Stimulated activated CD8-positive, alpha-beta memory T cell treated with anti-CD3 and anti-CD28 coated beads, Interleukin-15, amount 100 ng/mL, for 1 hour (primary cell): ENCODE measurements around the gene TTC6.

Experiments used
- DNase-seq: peaks from one replicate; pipeline ENCODE4 v3.0.0-alpha.2; 2020; ENCODE audit warnings: low read depth

TTC6 gene

GRCh38 chr14:37597914-37598746, 2.7 kb downstream of the TTC6 start:
- DNase-seq, result no peak

DNA sequence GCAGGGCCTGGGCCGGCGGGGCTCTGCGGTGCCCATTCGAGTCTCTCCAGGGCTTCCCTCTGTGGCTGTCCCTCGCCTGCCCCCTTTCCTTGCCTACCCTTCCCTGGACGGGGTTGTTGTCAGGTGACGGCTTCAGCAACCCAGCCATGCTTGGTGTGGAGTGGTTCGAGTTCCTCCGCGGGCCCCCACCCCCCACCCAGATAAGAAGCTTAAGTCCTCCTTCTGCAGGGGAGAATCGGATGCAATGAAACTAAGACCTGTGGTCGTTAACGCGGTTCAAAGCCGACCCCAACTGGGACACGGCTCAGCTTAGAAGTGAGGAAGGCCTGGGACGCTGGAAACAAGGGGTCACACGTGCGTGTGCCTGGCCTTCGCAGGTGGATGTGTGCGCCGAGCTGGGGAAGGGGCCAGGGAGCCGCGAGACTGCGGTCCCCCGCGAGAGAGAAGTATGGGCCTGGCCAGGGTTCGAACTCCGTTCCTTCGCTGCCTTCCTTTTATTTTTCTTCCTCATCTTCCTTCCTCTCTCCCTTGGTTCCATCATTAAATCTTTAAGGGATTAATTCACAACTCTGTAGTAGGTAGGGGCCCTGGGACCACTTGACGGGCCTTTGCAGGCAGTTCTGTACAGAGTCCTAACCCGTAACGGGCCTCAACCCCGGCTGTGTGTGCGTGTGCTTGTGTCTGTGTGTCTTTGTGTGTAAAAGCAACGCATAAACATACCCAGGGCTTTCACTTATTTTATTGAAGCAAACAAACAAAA, 3.5 kb downstream of the TTC6 start:
- no peak for DNase-seq

GRCh38 chr14:37599507-37600368, 4.3 kb downstream of the TTC6 start:
- DNase-seq, result no peak

DNA sequence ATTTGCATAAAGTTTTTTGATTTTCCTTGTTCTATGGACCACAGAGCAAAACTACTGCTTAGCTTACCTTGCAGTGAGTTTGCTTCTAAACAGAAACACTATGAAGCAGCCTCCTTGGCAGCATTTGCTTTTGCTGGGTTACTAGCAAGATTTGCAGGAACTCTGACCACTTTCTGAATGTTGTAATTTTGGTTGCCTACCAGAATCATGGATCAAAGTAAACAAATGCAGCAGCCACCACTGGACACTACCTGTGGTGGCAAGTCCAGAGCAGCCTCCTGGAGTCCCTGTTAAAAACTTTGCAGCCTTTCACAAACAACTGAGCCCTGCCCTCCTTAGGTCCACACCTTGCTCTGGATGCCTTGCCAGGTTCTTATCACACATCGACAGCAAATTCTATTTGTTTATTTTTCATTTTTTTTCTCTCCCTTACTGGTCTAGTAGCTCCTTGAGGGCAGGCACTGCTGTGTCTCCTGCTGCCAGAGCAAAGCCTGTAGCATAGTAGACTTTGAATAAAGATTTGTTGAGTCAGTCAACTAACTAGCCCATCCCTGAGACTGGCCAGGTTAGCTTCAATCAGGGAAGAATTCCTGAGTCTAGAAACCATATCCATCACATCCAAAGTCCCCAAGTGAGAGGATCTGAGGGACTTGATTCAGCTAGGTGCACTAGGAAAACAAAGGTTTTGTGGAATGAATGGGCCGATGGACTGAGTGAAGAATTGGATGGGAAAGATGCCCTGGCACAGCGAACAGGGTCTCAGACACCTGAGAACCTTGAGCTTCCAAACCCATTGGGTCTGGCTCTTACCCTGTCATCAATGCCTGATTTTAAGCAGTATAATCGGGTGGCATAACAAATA, 5.7 kb downstream of the TTC6 start:
- DNase-seq, result no peak

- DNase-seq, result no peak
Observed at GRCh38 chr14:37601865-37602264, 6.4 kb downstream of the TTC6 start.

- DNase-seq, result no peak
Observed at GRCh38 chr14:37602605-37603453, 7.4 kb downstream of the TTC6 start.

DNA sequence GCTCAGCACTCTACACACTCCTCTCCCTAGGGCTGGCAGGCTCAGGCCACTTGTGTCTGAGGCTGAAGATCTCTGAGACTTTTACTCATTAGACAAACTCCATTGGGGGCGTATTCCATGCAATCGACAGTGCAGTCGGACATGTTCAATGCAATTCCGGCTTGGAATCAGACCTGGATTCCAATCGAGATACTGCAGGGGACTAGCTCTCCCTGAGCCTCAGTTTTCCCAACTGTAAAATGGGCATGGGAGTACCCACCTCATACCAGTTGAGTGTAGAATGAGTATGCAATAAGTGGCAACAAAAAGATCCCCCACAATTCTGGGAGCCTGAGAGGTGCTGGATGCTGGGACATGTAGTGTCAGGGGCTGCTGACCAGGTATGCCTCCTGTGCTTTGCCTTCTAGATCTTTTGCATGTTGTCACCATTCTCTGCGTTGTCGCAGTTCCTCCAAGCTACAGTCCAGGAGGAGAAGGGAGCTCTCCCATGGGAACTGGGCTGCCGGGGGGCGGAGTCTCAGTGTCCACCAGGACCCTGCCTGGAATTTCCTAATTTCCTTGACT, 8.3 kb downstream of the TTC6 start:
- no peak for DNase-seq

DNA sequence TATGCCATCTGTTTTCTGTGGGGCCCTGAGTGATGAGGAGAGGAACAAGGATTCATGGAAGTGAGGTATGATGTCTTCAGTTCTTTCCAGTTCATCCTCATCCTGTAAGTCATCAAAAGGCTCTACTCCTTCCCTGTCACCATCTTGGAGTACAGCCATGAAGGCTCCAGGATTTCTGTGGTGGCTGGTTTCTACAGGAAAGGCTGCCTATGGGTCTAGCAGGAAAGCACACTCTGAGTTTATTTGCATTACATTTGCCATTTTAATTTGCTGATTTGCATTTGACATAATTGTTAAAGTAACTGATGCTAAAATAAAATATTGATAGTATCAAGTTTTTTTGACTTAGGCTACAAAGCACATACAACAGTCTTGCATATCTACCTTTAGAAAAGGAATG, 11.2 kb downstream of the TTC6 start:
- no peak for DNase-seq

GRCh38 chr14:37608649-37609048, 13.2 kb downstream of the TTC6 start:
- no peak for DNase-seq

DNA sequence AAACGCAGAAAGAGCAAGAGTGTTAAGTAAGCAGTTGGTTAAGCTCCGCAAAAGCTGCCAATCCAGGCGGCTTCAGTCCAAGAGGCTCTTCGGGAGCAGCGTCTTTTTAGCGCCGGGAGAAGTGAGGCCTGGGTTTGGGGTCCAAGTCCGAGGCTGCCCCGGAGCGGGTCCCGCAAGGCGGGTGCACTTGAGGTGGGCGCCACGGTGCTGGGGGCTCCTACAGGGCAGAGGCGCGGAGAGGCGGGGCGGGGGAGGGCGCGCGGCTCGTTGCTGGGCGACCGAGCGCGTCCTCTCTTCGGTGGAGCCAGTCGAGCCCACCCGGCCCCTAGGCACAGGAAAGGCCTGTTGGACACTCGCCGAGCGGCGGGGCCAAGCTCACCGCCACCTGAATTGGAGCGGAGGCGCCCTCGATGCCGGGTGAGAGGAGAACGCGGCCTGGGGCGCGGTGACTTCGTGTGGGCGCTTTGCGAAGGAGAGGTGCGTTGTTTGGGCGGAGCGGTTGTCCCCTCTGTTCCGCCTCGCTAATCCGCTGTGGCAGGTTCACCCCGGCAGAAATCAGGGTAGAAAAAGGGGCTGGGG, 15.6 kb downstream of the TTC6 start:
- no peak for DNase-seq

DNA sequence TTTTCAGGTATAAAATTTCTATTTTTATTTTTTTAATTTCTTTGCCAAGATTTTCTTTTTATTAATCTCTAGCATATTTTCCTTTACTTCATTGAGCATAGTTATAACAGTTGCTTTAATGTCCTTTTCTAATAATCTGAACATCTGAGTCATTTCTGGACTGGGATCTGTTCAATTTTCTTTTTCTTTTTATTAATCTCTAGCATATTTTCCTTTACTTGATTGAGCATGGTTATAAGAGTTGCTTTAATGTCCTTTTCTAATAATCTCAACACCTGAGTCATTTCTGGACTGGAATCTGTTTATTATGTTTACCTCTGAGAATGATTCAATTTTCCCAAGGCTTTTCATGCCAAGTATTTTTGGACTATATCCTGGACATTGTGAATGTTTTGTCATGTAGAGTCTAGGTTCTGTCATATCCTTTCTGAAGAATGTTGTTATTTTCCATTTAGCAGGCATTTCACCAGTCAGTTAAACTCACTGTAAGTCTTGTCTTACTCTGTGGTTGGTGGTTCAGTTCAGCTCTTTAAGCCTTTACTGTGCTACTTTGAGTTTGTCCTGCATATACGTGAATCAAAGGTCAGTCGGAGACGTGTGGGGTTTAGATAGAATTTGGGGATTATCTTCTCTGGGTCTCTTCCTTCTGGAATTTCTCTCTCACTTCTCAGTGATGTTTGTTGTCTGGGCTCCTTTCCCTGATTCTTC, 20.3 kb downstream of the TTC6 start:
- no peak for DNase-seq

GRCh38 chr14:37616853-37617252, 21.4 kb downstream of the TTC6 start:
- no peak for DNase-seq

GRCh38 chr14:37617864-37618365, 22.5 kb downstream of the TTC6 start:
- no peak for DNase-seq

- DNase-seq, result no peak
Observed at GRCh38 chr14:37618498-37619028, 23.1 kb downstream of the TTC6 start.

DNA sequence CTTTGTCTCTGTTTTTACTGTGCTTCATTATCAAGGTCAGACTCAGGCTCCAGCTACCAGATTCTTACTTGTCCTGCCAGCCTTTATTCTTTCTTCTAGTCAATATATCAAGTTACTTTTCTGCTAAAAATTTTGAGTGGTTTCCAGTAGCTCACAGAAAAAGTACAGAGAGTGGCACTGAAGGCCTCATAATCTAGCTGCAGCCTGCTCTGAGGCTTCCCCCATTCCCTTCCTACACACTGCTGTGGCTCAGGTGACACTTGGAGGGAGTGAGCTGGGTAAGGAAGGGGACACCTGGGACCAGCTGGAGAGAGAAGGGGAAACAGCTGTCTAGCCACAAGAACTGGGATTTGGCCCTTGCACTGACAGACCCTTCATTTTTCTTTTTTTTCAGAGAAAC, 25.4 kb downstream of the TTC6 start:
- no peak for DNase-seq

GRCh38 chr14:37622231-37622923, 26.9 kb downstream of the TTC6 start:
- DNase-seq, result no peak

GRCh38 chr14:37623426-37623951, 28.1 kb downstream of the TTC6 start:
- no peak for DNase-seq

DNA sequence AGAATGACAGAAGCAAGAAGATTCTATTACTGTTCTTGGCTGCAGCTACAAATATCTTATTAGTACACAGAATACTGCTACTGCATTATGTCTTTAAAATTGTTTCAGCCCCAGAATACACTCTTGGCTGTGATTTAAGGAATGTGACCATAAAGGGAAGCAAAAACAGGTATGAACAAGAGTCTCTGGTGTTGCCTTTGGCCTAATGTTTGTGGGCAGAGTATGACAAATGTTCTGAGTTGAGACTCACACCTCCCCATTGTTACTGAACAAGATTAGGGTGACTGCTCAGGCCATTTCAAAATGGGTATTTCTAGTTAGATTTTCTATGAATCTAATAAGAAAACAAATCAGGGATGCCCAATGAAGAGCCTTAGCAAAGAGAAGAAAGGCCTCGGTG, 28.5 kb downstream of the TTC6 start:
- no peak for DNase-seq
